GM13976 (cell line): ENCODE measurements around the gene B3GAT3.
"Not testable (repeated sequence)": the region's sequence is repeated elsewhere in the genome, so short reads cannot be mapped to it uniquely, and the experiment has no call there.

Experiments used
- DNase-seq: peaks from one replicate; pipeline ENCODE4 v3.0.0; 2012; ENCODE audit warnings: low spot score
- in situ Hi-C: fragments of 300-500 bp; cut with MboI; formaldehyde crosslinking; loops from one replicate; pipeline ENCODE4 v1.12.0; 2022; ENCODE audit warnings: low sequenced_read_pairs, mixed read lengths, inconsistent platforms; ENCODE audit not compliant: unreplicated experiment
- TF ChIP-seq, protein P1 (sequence below): IDR thresholded peaks from 2 replicates; pipeline ENCODE4 v1.5.1; 2012; ENCODE audit warnings: borderline replicate concordance, mild to moderate bottlenecking; ENCODE audit not compliant: insufficient read depth; ENCODE audit errors: extremely low read depth, missing control alignments, control extremely low read depth

B3GAT3 gene

DNA sequence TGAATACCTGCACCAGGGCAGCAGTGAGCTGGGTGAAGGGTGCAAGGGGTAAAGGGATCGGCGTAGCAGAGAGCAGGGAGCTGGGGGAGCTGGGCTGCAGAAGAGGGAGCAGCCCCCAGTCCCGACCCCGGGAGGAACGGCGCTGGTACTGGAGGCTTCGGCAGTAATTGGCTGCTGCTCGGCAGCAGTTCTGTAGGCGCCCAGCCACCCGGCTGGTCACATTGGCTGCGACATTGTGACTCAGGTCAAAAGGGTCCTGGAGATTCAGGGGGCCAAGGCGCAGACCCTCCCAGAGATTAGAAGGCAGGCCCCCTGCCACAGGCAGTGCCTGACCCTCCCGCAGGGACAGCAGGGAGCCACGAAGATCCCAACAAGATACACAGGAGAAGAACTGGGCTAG lies 45.9 kb downstream of the B3GAT3 start:
- TF ChIP-seq, protein P1, sequence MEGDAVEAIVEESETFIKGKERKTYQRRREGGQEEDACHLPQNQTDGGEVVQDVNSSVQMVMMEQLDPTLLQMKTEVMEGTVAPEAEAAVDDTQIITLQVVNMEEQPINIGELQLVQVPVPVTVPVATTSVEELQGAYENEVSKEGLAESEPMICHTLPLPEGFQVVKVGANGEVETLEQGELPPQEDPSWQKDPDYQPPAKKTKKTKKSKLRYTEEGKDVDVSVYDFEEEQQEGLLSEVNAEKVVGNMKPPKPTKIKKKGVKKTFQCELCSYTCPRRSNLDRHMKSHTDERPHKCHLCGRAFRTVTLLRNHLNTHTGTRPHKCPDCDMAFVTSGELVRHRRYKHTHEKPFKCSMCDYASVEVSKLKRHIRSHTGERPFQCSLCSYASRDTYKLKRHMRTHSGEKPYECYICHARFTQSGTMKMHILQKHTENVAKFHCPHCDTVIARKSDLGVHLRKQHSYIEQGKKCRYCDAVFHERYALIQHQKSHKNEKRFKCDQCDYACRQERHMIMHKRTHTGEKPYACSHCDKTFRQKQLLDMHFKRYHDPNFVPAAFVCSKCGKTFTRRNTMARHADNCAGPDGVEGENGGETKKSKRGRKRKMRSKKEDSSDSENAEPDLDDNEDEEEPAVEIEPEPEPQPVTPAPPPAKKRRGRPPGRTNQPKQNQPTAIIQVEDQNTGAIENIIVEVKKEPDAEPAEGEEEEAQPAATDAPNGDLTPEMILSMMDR: no peak
- DNase-seq: no peak
- in situ Hi-C loops: no loop called here

DNA sequence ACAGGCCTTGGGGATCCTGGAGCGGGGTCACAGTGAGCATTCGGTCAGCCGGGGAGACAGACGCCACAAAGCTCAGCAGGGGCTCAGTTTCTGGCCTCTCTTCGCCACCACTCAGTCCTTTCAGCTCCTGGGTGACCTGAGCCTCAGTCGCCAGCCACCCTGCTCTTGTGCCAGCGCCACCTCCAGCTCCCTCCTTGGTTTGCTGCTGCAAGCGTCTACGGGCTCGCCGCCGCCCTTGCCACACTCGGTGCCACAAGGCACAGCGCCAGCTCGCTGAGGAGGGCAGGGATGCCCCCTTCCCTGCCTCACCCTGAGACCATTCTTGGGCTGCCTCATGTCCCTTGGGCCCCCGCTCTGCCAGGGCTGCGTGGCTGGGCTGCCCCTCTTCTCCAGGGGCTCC lies 46.6 kb downstream of the B3GAT3 start:
- in situ Hi-C loops: no loop called here
- peak; percentile 29 for DNase-seq
- TF ChIP-seq, protein P1: no peak

DNA sequence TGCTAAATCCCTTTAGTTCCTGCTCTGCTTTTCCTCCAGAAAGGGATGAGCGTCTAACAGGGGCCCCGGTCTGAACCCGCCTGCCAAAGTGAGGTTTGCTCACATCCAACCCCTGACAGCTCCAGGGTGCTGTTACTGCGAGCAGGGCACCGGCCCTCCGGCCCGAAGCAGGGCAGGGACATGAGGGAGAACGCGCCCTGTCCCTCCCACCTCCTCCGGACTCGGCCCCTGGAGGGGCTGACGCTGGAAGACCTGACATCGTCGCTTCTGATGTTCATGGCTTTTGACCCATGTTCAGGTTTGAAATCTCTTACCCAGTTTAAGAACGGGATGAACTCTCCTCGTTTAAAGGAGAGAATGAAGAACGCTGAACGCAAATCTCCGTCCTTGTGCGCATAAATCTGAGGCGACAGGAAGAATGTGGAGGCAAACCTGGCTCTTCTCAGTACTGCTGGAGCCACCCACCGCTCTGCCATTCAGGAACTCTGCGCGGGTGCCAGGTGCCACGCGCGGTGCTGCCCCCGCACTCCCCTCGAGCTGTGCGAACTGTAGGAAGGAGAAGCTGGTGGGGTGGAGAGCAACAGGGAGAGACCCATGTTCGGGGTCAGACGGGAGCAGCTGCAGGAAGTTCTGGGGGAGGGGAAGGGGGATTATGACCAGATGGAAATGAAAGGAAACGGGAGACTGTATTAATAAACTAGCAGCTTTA lies 47.3 kb downstream of the B3GAT3 start:
- in situ Hi-C loops: no loop called here
- TF ChIP-seq, protein P1: no peak
- peak; percentile 58 for DNase-seq

DNA sequence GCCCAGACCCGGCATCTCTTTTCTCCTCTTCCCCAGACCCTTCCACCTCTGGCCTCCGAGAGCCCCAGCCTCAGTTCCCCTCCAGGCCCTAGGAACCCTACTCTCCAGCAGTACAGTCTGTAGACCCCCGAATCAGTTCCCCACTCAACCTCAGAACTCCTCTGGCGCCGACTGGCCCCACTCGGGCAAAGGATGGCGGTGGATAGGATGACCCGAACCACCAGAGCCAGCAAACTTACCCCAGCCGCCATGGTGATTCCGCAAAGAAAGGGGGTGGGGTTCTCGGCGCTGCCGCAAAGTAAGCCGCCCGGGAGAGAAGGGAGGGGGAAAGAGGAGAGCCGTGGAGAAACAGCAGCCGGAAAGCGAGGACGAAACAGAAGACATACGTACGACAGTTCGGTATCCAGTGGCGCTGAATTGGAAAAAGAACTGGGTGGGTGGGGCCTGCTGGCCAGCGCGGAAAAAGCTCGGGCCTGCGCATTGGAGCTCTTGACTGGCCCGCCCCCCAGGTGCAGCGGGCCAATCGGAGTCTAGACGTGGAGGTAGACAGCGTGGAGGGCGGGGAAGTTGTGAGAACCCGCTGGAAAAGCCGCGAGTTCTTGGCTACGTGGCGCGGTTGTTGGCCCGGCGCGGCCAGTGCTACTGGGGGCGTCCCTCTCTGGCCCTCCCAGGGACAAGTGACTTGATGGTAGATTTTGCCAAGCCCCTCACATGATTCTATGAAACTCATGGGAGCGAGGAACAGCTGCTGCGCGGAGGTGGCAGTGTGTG lies 48.0 kb downstream of the B3GAT3 start, which contains the start of gene EEF1G:
EEF1G (minus strand) TSS at position 300 of the 771 bp plus-strand sequence; CDS start at position 251, 49 bp downstream.
- TF ChIP-seq, protein P1: no peak
- in situ Hi-C loops: no loop called here
- peak; percentile 99 for DNase-seq

DNA sequence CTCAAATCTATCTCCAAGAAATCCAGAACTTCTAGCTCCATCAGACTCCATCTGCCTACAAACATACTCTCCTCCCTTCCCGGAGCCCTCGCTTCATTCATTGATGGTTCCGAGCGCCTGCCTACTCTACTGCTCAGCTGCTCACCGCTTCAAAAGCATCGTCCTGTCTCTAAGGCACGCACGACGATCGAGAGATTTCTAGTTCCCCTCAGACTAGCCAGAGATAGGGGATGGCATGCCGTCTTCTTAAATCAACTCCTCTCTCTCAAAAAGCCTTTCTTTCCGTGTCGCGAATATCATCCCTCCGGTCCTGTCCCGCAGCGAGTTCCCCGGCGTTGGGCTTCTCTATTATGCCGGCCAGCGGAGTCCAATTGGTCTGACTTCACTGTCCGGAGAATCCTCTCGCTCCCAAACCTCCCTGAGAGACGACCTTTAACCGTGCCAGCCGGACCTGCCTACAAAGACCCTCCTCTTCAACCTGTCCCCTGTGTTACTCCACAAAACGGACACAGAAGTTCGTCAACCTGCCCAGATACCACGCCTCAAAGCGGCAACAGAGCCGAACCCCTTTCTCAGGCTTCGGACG lies 48.7 kb downstream of the B3GAT3 start:
- TF ChIP-seq, protein P1: no peak
- peak; percentile 36 for DNase-seq
- in situ Hi-C loops: no loop called here

DNA sequence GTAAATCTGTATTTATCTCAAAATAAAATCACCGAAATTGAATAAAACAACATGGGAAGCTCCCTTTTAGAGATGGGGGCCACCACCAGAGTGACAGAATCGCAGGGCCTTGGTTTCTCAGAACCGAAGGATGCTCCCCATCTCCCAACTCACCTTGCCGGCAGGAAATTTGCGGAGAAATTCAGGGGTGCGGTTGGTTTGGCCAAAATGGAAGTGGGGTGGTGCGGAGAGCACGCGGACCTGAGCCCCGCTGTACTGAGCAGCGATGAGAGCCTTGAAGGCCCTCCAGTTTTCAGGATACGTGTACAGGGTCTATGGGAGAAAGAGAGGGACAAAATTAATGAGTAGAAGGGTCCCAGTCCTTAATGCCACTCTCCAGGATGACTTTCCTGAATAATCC lies 49.4 kb downstream of the B3GAT3 start:
- DNase-seq: no peak
- TF ChIP-seq, protein P1: no peak
- in situ Hi-C loops: no loop called here

DNA sequence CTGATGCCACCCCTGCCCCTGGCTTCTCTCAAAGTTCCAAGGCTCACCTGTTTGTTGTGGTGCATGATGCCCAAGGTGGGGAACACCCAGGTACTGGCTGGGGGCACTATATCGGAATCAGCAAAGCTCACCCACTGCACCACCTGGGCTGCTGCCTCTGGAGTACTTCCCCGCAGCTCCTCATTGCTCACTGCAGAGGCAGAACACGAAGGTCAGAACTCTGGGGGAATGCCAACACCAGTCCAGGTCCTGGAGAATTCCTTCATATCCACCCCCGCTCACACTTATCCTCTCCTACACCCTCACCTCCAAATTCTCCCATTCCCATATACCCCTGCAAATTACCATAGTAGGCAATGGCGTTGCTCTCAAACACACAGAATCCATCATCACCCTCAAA lies 50.3 kb downstream of the B3GAT3 start:
- DNase-seq, in situ Hi-C loops: not testable (repeated sequence)

DNA sequence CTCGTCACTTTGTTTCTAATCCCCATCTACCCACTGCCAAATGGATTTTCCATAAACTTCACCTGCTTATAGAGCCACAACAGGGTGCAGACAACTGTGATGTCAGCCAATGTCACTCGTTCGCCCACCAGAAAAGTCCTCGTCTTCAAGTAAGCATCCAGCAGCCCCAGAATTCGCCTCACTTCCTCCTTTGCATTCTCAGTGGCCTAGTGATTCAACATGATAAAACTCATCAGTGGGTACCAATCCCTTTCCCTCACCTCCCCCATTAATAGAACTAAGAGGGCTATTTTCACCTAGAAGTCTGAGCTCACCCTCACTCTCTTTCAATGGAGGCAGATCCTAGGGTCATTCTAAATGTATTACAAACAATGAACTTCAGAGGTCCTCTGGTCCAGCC lies 50.9 kb downstream of the B3GAT3 start:
- in situ Hi-C loops, DNase-seq: not testable (repeated sequence)
